Astrocyte (in vitro differentiated cells and primary cell): ENCODE measurements around the gene CNIH1. TPM values are rescaled to one million over a fixed set of nuclear protein-coding genes. Genes with fewer than 3 reads are reported as not detected.
A peak's percentile ranks its signal among the peaks of the same experiment; 100 is the strongest.

Source experiments
- DNase-seq: peaks from one replicate; pipeline ENCODE4 v3.0.0-alpha.2; 2010; ENCODE audit warnings: low read depth
- FAIRE-seq: peaks from 2 replicates; lab custom pipeline; 2011; peaks lifted over from hg19 to GRCh38; lab: Jason Lieb, UNC
- H2AFZ ChIP-seq: 2 replicates; pipeline ENCODE4 v1.6.0; 2012; ENCODE audit warnings: low read depth, low read length, inconsistent platforms
- H3K27ac ChIP-seq: 2 replicates; pipeline ENCODE4 v1.5.1; 2011; ENCODE audit warnings: low read depth, low read length, inconsistent platforms
- H3K27me3 ChIP-seq: 2 replicates; pipeline ENCODE4 v1.6.0; 2011; ENCODE audit warnings: low read length, inconsistent platforms; ENCODE audit not compliant: insufficient read depth
- H3K36me3 ChIP-seq: 2 replicates; pipeline ENCODE4 v1.5.1; 2011; ENCODE audit warnings: low read length, inconsistent platforms; ENCODE audit not compliant: insufficient read depth
- H3K4me1 ChIP-seq: 2 replicates; pipeline ENCODE4 v1.5.1; 2011; ENCODE audit warnings: low read length, inconsistent platforms; ENCODE audit not compliant: insufficient read depth
- H3K4me2 ChIP-seq: 2 replicates; pipeline ENCODE4 v1.6.0; 2012; ENCODE audit warnings: low read length, inconsistent platforms
- H3K4me3 ChIP-seq: 2 replicates; pipeline ENCODE4 v1.5.1; 2011; ENCODE audit warnings: low read depth, mild to moderate bottlenecking, low read length, inconsistent platforms; ENCODE audit not compliant: insufficient read depth
- H3K79me2 ChIP-seq: 2 replicates; pipeline ENCODE4 v1.6.0; 2012; ENCODE audit warnings: mild to moderate bottlenecking, low read length, inconsistent platforms; ENCODE audit not compliant: insufficient read depth
- H3K9ac ChIP-seq: 2 replicates; pipeline ENCODE4 v1.6.0; 2012; ENCODE audit warnings: mild to moderate bottlenecking, low read length, inconsistent platforms
- H3K9me3 ChIP-seq: 2 replicates; pipeline ENCODE4 v1.5.1; 2012; ENCODE audit warnings: low read depth, mild to moderate bottlenecking, low read length, inconsistent platforms; ENCODE audit not compliant: insufficient read depth
- H4K20me1 ChIP-seq: 2 replicates; pipeline ENCODE4 v1.6.0; 2012; ENCODE audit warnings: low read length, inconsistent platforms; ENCODE audit not compliant: insufficient read depth
- H3K27ac Mint-ChIP-seq: one replicate; pipeline ENCODE4 v1.8.0; 2021; ENCODE audit warnings: mild to moderate bottlenecking, mixed read lengths; ENCODE audit not compliant: unreplicated experiment
- H3K27me3 Mint-ChIP-seq: one replicate; pipeline ENCODE4 v1.8.0; 2021; ENCODE audit warnings: low read depth, mixed read lengths; ENCODE audit not compliant: unreplicated experiment
- H3K36me3 Mint-ChIP-seq: one replicate; pipeline ENCODE4 v1.8.0; 2021; ENCODE audit warnings: low read depth, mixed read lengths; ENCODE audit not compliant: unreplicated experiment
- H3K4me1 Mint-ChIP-seq: one replicate; pipeline ENCODE4 v1.8.0; 2021; ENCODE audit warnings: low read depth, mixed read lengths; ENCODE audit not compliant: unreplicated experiment
- H3K4me3 Mint-ChIP-seq: one replicate; pipeline ENCODE4 v1.8.0; 2021; ENCODE audit warnings: mild to moderate bottlenecking, moderate library complexity, mixed read lengths; ENCODE audit not compliant: unreplicated experiment
- H3K9me3 Mint-ChIP-seq: one replicate; pipeline ENCODE4 v1.8.0; 2021; ENCODE audit warnings: mild to moderate bottlenecking, mixed read lengths; ENCODE audit not compliant: unreplicated experiment
- CTCF ChIP-seq: IDR thresholded peaks from 2 replicates; pipeline ENCODE4 v1.5.1; 2011; ENCODE audit warnings: low read depth, mild to moderate bottlenecking, inconsistent platforms, low read length, moderate library complexity; ENCODE audit not compliant: insufficient read depth
- EZH2 ChIP-seq: IDR thresholded peaks from 2 replicates; pipeline ENCODE4 v1.6.1; 2012; ENCODE audit warnings: mild to moderate bottlenecking, low read length, inconsistent platforms; ENCODE audit not compliant: insufficient read depth
- total RNA-seq: library from RNA; stranded (reverse); gene quantifications from 2 replicates; pipeline ENCODE4 v1.2.1, GENCODE V29; 2021

CNIH1 gene
- total RNA-seq, 1 donor from 2014 or later, result 148 TPM

GRCh38 chr14:54489731-54490444, 48.7 kb upstream of the CNIH1 start:
- Histone ChIP-seq H3K9ac (peak overlapping the region; percentile 98), H3K79me2 (peaks cover 45% of the 10 kb centered on the region), H3K4me1 (peaks cover 16% of the 10 kb centered on the region), H2AFZ (no peak overlapping the region), H3K4me2 (peak overlapping the region; percentile 92), H3K4me3 (no peak overlapping the region), H4K20me1 (peaks cover 16% of the 10 kb centered on the region), H3K27me3 (no peaks in the 10 kb centered on the region), H3K9me3 (no peaks in the 10 kb centered on the region), H3K36me3 (no peaks in the 10 kb centered on the region), H3K27ac (peak overlapping the region; percentile 95)
- Mint-ChIP-seq H3K36me3 (peaks cover 3% of the 10 kb centered on the region), H3K4me3 (peak overlapping the region; percentile 89), H3K27me3 (no peaks in the 10 kb centered on the region), H3K27ac (peak overlapping the region; percentile 92), H3K4me1 (peaks cover 19% of the 10 kb centered on the region), H3K9me3 (no peaks in the 10 kb centered on the region)
- no peak for TF ChIP-seq CTCF
- TF ChIP-seq EZH2, result no peak
- FAIRE-seq (no peak), DNase-seq (no peak)

- Histone ChIP-seq H2AFZ (peak overlapping the region; percentile 90), H3K4me3 (peak overlapping the region; percentile 93), H3K79me2 (peaks cover 50% of the 10 kb centered on the region), H3K36me3 (no peaks in the 10 kb centered on the region), H3K9me3 (no peaks in the 10 kb centered on the region), H3K4me1 (peaks cover 16% of the 10 kb centered on the region), H3K9ac (peak overlapping the region; percentile 98), H3K27me3 (no peaks in the 10 kb centered on the region), H3K4me2 (peak overlapping the region; percentile 92), H4K20me1 (peaks cover 21% of the 10 kb centered on the region), H3K27ac (peak overlapping the region; percentile 95)
- Mint-ChIP-seq H3K27ac (peak overlapping the region; percentile 92), H3K4me1 (peaks cover 25% of the 10 kb centered on the region), H3K9me3 (no peaks in the 10 kb centered on the region), H3K27me3 (no peaks in the 10 kb centered on the region), H3K4me3 (peak overlapping the region; percentile 89), H3K36me3 (peaks cover 3% of the 10 kb centered on the region)
- TF ChIP-seq EZH2 (no peak), CTCF (no peak)
- FAIRE-seq (no peak), DNase-seq (no peak)
Observed at GRCh38 chr14:54489318-54489683, 48.1 kb upstream of the CNIH1 start.
